GM18517 (cell line): ENCODE measurements around the gene GDPD4.

ENCODE experiments used
- ATAC-seq: cut with Tn5 transposase; IDR thresholded peaks from one replicate; pipeline ENCODE4 v1.9.1; 2021; ENCODE audit warnings: mild to moderate bottlenecking, moderate library complexity; ENCODE audit not compliant: unreplicated experiment

The GDPD4 gene

GRCh38 chr11:77299528-77299993 is 1.9 kb downstream of the GDPD4 start:
- no peak for ATAC-seq

DNA sequence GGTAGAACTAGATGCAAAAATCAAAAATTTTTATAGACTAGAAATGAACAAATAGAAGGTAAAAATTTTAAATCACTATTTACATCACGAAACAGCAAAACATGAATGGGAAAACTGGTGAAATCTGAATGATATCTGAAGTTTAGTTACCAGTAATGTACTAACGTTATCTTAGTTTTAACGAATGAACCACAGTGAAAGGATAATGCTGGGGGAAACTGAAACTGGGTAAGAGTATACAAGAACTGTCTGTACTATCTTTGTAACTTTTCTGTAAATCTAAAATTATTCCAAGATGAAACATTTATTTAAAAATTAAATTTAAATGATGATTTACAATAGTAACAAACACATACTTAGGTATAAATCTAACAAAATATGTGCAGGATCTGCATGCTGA is 7.4 kb downstream of the GDPD4 start:
- no peak for ATAC-seq

DNA sequence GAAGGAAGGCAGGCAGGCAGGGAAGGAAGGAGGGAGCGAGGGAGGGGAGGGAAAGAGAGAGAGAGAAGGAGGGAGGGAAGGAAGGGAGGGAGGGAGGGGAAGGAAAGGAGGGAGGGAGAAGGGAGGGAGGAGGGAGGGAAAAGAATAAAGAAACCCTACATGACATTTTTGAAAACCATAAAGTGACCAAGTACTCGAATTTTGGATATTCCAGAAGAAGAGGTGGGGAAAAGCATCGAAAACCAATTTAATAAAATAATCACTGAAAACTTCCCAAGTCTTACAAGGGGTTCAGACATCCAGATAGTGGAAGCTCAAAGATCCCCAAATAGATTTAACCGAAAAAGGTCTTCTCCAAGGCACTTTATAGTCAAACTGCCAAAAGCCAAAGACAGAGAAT is 11.7 kb downstream of the GDPD4 start:
- ATAC-seq: no peak

GRCh38 chr11:77287615-77288273 is 13.7 kb downstream of the GDPD4 start:
- ATAC-seq: no peak

GRCh38 chr11:77287136-77287535 is 14.3 kb downstream of the GDPD4 start:
- no peak for ATAC-seq

GRCh38 chr11:77284476-77285468 is 16.7 kb downstream of the GDPD4 start:
- ATAC-seq: no peak

DNA sequence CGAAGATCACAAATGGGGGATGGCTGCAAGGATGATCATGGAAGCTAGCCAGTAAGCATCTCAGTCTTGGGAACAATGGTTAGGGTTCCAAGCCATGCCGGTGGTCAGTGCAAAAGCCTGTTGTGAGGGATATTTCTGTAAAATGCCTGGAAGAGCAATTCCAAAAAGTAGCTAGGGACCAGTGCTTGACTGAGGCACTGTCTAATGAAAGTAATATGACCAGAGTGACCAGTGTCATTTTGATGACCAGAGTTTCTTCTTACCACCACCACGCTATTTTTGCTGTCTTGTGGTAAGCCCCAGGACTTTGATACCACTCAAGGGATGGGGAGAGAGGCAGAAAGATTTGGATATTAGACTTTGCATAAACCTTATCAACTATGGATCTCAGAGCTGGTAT is 18.4 kb downstream of the GDPD4 start:
- ATAC-seq: no peak

DNA sequence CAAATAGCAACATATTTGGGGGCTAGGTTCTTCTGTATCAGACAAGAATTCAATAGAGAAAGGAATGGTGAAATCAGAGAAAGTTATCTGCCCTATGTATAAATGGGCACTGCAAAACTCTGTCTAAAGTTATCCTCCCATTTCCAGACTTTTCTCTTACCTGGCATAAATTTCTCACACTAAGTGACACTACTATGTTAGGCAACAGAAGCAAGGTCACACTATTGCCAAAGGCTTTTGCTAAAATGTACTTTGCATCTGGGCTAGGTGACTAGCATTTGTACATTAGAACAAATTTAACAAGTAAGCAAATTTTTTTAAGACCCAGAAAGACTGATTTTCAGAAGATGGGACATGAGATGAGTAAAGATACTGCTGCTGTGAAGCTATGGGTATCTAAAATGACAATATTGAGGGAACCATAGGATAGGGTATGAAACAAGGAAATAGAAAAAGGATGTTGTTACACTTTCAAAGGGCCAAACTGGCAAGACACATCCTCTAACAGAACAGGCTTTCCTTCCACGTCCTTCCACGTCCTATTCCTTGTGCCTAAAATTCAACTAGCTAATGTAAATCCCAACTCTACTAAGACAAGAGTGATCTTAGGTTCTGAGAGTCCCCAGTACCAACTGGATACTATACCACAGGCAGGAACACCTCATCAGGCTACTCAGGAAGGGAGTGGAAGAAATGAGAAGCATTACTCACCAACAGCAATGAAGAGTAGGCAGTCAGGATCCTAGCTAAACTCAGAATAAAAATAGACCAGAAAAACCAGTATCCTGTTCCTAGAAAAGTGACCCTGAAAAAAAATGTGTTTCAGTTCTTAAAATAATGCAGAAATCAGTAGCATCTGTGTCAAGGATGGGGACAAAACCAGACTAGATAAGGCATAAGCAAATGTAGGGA is 22.6 kb downstream of the GDPD4 start:
- no peak for ATAC-seq

- ATAC-seq: no peak
Measured at GRCh38 chr11:77276271-77276670, 25.2 kb downstream of the GDPD4 start.

GRCh38 chr11:77270921-77271320 is 30.6 kb downstream of the GDPD4 start:
- ATAC-seq: no peak

- no peak for ATAC-seq
Measured at GRCh38 chr11:77269484-77270123, 31.9 kb downstream of the GDPD4 start.

DNA sequence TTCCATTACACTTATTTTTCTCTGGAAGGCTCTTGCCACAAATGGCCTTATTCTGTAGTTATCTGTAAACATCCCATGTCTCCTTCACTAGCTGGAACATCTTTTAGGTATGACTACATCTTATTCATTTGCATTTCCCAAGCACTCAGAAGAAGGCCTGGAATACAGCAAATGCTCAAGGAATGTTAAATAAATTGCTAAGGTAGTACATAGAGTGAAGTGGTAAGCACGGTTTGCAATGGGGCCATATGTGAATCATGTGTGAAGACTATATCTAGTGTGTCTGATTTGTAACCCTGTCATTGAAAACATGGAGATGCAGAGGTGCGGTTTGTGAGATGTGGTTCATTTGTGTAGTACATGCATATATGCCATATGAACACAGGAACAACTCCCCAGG is 33.5 kb downstream of the GDPD4 start:
- no peak for ATAC-seq

DNA sequence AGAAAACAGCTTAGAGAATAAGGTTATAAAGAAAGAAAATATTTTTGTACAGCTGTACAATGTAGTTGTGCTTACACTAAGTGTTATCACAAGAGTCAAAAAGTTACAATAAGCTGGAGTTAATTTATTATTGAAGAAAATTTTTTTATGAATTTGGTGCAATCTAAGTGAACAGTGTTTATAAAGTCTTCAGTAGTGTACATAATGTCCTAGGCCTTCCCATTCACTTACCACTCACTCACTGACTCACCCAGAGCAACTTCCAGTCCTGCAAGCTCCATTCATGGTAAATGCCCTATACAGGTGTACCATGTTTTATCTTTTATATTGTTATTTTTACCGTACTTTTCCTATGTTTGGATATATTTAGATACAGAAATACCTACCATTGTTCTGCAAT is 34.7 kb downstream of the GDPD4 start:
- no peak for ATAC-seq

GRCh38 chr11:77262803-77263202 is 38.7 kb downstream of the GDPD4 start:
- no peak for ATAC-seq

DNA sequence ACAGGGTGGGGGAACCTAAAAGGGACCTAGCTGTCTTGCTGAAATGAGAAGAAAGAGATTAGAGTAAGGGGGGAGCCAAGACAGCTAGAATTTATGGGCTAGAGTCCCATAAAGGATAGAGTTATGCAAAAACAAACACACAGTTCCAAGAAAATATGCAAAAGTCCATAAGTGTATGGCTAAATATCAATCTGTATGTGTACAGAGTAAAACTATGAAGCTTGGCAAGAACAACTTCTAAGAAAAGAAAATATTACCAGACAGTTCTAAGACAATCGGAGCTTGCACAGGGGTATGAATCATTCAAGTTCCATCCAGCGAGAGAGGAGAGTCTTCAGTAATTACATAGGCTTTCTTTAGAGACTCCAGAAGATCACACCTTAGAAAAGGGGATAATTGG is 41.8 kb downstream of the GDPD4 start:
- no peak for ATAC-seq

DNA sequence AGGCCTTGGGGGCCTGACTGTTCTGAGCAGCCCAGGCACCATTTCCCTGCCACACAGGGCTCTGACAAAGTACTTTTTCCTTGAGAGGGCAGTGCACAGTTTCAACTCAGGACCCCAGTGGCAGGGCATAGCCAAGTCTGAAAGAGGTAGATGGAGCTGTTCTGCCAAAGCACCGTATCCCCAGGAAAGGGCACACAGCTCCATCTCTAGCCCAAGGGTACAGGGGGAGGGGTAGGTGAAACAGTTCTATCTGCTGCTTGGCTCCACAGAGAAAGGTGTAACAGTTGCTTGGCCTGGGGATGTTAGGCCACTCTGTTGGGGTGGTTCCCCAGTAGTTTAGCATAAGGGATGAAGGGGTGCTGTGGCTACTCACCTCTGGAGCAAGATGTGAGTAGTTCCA is 47.8 kb downstream of the GDPD4 start:
- ATAC-seq: no peak

- ATAC-seq: no peak
Measured at GRCh38 chr11:77252555-77253270, 48.8 kb downstream of the GDPD4 start.

DNA sequence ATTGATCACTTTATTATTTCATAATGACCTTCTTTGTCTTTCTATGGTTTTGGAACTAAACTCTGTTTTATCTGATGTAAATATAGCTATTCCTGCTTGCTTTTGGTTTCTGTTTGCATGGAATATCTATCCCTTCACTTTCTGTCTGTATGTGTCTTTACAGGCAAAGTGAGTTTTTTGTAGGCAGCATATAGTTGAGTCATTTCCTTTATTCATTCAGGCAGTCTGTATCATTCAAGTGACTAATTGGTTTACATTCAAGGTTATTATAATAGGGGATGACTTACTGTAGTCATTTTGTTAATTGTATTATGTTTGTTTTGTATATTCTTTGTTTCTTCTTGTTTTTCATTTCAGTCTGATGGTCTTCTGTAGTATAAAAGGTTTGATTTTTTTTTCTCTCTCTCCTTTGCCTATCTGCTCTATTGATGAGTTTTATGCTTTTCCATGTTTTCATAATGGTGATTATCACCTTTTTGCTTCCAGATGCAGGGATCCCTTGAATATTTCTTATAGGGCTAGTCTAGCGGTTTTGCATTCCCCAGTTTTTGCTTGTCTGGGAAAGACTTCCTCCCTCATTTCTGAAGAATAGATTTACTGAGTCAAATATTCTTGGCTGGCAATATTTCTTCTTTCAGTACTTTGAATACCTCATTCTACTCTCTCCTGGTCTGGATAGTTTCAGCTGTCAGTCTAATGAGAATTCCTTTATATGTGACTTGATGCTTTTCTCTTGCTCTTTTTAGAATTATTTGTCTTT is 50.4 kb downstream of the GDPD4 start:
- no peak for ATAC-seq

GRCh38 chr11:77249427-77249826 is 52.1 kb downstream of the GDPD4 start:
- no peak for ATAC-seq
